MM.1S (cell line): ENCODE results near the gene CHID1.

ENCODE experiments used
- CTCF ChIP-seq: fragments of 300-600 bp; sonication (generic); IDR thresholded peaks from 2 replicates; pipeline ENCODE4 v1.5.1; 2016; ENCODE audit warnings: antibody characterized with exemption, low read length, mixed read lengths
- EZH2 ChIP-seq: fragments of 300-600 bp; sonication (generic); optimal IDR thresholded peaks from 2 replicates; pipeline ENCODE3; 2017; ENCODE audit warnings: low read depth, mild to moderate bottlenecking, antibody characterized with exemption, low read length, mixed read lengths
- EZH2phosphoT487 ChIP-seq: fragments of 300-600 bp; sonication (generic); IDR thresholded peaks from 2 replicates; pipeline ENCODE4 v1.6.1; 2018; ENCODE audit warnings: antibody characterized with exemption, low read length

DNA sequence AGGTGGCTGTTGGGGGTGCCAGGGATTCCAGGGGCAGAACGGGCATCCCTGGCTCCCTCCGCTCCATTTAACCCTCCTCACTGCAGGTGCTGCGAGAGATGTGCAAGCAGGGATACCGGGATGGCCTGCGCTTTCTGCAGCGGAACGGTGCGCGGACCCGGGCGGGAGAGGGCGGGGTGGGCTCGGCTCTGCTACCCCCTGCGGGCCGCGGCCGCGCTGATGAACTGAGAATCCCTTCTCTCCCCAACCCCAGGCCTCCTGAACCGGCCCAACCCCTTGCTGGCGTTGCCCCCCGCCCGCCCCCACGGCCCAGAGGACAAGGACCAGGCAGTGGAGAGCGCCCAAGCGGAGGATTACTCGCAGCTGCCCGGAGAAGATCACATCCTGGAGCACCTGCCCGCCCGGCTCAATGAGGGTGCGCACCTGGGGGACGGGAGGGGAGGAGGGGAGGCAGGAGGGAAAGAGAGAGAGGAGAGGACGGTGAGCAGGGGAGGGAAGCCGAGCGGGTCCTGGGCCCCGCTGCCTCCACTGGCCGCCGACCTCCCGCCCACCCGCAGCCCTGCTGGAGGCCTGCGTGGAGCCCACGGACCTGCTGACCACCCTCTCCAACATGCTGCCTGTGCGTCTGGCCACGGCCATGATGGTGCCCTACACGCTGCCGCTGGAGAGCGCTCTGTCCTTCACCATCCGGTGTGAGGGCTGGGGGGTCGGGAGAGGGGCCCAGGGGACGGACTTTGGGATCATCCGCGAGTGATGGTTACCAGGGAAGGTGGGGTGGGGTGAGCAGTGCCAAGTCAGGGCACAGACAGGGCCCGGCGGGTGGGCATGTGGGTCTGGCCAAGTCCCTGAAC lies 86.9 kb downstream of the CHID1 start:
- TF ChIP-seq CTCF (no peak), EZH2 (no peak), EZH2phosphoT487 (no peak)
